GM12872 (cell line): Measurements from ENCODE around the gene OR5AC2.

ENCODE experiments used
- CTCF ChIP-seq: IDR thresholded peaks from 3 replicates; pipeline ENCODE4 v1.5.1; 2011; ENCODE audit warnings: low read depth, mild to moderate bottlenecking, low read length, moderate library complexity; ENCODE audit not compliant: insufficient read depth

Gene OR5AC2

GRCh38 chr3:98057631-98058030 lies 29.3 kb upstream of the OR5AC2 start:
- TF ChIP-seq CTCF: no peak

DNA sequence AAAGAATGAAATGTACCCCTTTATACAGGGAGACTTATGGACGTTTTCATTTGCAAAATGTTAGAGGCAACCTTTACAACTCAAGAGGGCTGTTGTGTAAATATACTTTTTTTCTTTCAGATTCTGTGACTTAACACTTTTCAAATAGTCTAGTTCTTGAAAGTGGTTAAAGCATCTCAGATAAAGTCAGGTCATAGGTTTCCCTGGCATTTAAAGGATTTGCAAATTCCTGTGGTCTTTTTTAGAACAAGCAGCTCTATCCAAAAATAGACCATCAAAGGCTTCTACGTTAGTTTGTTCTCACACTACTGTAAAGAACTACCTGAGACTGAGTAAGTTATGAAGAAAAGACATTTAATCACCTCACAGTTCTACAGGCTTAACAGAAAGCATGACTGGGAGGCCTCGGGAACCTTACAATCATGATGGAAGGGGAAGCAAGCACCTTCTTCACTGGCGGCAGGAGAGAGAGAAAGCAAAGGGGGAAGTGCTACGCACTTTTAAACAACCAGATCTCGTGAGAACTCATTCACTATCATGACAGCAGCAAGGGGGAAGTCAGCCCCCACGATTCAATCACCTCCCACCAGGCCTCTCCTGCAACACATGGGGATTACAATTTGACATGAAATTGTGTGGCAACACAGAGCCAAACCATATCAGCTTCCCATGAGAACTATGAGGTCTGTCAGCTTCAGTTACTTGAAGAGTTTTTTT lies 28.6 kb upstream of the OR5AC2 start:
- no peak for TF ChIP-seq CTCF

DNA sequence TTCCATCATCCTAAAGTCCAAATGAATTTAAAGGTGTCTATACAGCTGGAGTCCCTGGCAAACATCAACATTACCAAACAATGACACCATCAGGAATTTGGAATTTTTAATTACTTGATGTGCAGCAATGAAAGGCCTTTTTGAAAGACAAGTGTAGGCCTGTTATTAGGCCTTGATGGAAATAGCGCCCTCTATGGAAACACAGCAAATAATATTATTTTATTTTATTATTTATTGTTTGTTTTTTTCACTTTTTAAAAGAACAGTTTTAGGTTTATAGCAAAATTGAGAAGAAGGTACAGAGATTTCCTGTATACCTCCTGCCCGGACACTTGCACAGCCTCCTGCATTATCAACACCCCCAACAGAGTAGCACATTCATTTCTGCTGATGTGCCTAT lies 18.1 kb upstream of the OR5AC2 start:
- peak; percentile 10; the same call in 1 of the 3 replicates for TF ChIP-seq CTCF

DNA sequence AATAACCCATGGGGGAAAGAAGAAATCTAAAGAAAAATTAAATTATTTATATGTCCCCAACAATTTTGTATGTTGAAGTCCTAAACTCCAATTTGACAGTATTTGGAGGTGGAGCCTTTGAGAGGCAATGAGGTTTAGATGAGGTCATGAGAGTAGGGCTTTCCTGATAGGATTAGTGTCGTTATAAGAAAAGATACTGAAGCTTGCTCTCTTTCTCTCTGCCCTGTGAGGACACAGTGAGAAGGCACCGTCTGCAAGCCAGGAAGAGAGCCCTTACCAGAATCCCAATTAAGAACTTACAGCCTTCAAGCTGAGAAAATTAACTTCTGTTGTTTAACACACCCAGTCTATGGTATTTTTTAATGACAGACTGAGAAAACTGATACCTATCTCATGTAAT lies 16.1 kb upstream of the OR5AC2 start:
- TF ChIP-seq CTCF: no peak

DNA sequence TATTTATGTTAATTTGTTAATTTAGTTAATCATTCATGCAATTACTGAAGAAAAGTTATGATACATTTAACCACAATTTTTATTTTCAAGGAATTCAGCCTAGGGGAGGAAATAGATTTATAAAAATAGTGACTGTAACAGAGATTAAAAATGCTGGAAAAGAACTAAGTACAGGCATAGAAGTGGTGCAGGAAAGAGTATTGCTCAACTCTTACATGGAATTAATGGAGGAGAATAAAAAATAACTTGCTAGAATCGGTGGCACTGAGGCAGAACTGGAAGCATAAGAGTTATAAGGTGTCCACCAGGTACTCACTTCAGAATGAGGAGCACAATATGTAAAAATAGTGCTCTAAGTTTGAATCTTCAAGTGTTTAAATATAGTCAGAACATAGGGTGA lies 13.5 kb upstream of the OR5AC2 start:
- no peak for TF ChIP-seq CTCF

DNA sequence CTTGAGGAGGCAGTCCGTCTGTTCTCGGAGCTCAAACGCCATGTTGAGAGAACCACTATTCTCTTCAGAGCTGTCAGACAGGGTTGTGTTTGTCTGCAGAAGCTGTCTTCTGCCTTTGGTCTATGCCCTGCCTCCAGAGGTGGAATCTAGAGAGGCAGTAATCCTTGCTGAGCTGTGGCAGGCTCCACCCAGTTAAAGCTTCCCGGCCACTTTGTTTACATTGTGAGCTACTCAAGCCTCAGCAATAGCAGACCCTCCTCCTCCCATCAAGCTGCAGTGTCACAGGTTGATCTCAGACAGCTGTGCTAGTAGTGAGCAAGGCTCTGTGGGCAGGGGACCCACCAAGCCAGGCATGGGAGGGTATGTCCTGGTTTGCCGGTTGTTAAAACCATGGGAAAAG lies 8.9 kb downstream of the OR5AC2 start:
- TF ChIP-seq CTCF: no peak

GRCh38 chr3:98099848-98100247 lies 12.9 kb downstream of the OR5AC2 start:
- no peak for TF ChIP-seq CTCF
